GM18517 (cell line): ENCODE measurements around the gene GSE1.
"Not testable (repeated sequence)": the region's sequence is repeated elsewhere in the genome, so short reads cannot be mapped to it uniquely, and the experiment has no call there.

Experiments
- ATAC-seq: cut with Tn5 transposase; IDR thresholded peaks from one replicate; pipeline ENCODE4 v1.9.1; 2021; ENCODE audit warnings: mild to moderate bottlenecking, moderate library complexity; ENCODE audit not compliant: unreplicated experiment

GSE1 gene

DNA sequence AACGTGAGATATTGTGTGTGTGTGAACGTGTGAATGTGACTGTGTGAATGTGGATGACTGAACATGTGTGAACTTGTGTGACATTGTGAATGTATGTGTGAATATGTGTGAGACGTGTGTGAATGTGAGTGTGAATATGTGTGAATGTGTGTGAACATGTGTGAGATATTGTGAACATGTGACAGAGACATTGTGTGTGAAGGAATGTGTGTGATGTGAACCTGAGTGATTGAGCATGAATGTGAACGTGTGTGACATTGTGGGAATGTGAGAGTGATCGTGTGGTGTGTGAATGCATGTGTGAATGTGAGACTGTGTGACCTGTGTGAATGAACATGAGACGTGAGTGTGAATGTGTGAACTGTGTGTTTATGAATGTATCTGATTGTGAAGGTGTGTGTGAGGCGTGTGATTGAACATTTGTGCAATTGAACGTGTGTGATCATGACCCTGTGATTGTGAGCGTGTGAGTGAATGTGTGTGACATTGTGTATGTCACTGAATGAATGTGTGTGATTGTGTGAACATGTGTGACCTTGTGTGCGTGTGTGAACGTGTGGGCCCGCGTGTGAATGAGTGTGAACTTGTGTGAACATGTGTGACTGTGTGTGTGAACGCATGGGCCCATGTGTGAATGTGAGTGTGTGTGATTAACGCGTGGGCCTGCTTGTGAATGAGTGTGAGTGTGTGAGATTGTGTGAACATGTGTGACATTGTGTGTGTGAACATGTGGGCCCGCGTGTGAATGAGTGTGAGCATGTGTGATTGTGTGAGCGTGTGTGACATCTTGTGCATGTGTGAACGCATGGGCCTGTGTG is 23.2 kb upstream of the GSE1 start:
- ATAC-seq, result no peak

DNA sequence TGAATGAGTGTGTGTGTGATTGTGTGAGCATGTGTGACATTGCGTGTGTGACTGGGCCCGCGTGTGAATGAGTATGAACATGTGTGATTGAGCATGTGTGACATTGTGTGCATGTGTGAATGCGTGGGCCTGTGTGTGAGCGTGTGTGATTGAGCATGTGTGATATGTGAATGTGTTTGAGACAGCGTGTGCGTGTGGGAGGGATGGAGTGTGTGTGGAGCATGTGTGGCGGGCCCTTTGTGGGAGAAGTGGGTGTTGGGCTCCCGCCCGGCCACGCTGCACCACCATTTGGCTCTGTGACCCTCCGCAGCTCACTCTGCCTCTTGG is 22.7 kb upstream of the GSE1 start:
- no peak for ATAC-seq

DNA sequence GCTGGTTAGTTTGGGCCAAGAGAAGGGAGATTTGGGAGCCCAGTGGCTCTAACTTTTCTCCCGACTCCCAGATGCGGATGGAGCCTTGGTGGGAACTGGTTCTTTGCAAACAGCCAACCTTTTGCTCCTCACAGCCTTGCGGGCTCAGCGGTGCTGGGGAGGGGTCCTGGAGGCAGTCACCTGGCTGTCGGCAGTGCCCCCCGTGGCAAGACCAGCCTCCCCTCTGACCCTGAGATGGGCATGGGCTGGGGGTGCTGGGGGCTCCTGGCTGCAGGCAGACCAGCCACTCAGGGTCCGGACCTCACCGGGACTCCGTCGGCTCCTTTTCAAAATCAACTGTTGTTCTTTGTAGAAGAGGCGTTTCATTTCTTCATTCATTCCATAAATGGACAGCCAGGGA is 21.7 kb upstream of the GSE1 start:
- ATAC-seq, result no peak

DNA sequence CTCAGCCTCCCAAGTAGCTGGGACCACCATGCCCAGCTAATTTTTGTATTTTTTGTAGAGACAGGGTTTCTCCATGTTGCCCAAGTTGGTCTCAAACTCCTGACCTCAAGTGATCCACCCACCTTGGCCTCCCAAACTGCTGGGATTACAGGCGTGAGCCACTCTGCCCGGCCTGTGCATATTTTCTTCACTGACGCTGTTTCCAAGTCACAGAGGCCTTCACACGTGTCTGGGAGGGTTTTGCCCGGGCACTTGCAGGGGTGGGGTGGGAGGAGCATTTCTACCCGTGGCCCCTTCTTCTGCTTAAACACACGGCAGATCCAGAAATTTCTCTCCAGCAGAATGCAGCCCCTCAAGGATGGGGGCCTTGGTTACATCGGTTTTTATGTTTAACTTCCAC is 20.8 kb upstream of the GSE1 start:
- not testable (repeated sequence) for ATAC-seq

DNA sequence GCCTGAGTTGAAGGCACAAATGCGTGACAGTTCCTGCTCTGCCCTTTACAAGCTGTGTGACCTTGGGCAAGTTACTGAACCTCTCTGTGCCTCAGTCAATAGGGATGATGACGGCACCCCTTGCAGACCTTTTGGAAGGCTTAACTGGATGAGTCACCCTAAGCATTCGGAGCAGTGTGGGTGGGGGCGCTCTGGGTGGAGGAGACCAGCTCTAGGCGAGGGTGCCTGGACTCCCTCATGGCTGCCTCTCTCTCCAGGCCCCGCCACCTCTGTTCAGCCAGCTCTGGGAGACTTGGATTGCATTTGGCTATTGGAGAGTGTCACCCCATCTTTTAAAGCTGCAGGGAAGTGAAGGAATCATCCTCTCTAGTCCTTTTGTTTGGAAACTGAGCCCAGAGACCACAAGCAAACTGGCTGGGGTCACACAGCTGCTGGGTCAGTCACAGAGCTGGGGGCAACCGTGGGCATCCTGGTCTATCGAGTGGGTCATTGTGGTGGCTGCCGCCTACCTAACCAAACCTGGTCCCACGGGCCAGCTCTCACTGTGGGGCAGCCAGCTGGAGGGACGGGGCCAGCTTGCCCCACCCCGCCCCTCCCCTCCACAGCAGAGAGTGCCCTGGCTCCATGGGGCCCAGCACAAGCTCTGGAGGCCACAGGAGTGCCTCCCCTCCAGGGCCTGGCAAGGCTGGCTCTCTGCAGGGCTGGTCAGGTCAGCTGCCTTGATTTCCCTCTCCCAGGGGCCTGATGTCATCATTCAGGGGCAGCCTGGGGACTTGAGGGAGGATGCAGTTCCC is 20.2 kb upstream of the GSE1 start:
- no peak for ATAC-seq

DNA sequence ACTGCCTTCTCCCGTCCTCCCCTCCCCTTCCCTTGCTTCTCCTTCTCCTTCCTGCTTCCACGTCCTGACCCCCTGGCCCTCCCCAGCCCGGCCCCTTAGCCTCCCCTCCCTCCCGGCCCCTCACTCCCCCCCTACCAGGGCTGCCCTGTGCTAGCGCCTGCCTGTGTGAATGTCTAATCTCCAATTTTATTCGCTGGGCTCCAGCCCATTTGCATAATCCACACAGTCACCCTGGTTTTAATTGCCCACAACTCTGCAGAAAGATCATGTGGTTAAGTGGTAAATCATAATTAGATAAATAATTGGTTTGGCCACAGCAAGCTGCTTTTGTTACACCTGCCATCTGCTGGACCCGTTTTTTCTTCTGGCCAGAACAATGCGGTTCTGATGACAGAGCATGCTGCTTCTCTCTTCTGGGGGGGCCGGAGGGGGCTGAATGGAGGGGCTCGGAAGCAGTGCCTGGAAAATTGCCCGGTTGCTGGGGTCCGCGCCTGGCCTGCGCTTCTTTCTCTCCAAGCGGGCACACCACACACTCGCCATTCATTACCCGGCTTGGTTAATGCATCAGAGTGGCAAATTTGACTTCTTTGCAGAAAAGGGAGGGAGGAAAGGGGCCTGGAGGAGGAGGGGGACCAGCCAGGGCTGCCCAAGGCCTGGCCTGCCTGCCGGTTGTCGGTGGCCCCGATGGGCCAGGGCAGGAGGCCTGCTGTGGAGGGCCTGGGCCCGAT is 19.5 kb upstream of the GSE1 start:
- no peak for ATAC-seq

DNA sequence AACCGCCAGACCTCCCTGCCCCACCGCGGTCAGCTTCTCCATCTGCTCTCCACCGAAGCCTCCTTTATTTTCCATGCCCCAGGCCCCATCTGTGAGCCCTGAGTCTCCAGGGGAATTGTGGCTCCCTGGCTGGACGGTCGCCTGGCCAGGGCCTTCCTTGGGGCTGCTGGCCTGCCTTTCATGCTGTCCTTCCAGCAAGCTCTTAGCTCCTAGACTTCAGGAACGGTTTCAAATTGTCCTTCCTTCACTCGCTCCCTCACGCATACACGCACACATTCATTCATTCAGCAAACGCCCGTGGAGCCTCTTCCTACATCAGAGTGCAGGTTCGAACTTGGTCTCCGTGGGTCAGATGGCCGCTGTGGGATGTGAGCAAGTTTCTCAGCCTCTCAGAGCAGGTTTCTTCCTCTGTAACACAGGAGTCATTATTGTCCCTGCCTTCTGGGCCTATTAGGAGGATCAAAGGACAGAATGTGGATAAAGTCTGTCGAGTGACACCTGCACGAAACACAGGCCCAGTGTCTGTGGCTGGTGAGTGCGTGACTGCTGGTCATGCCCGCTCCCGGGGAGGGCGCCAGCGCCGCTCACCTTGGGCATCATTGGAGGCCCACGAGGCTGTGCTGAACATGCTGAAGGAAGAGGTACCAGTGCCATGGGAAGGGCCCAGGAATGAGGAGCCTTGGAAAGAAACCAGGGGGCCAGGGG is 18.7 kb upstream of the GSE1 start:
- no peak for ATAC-seq

DNA sequence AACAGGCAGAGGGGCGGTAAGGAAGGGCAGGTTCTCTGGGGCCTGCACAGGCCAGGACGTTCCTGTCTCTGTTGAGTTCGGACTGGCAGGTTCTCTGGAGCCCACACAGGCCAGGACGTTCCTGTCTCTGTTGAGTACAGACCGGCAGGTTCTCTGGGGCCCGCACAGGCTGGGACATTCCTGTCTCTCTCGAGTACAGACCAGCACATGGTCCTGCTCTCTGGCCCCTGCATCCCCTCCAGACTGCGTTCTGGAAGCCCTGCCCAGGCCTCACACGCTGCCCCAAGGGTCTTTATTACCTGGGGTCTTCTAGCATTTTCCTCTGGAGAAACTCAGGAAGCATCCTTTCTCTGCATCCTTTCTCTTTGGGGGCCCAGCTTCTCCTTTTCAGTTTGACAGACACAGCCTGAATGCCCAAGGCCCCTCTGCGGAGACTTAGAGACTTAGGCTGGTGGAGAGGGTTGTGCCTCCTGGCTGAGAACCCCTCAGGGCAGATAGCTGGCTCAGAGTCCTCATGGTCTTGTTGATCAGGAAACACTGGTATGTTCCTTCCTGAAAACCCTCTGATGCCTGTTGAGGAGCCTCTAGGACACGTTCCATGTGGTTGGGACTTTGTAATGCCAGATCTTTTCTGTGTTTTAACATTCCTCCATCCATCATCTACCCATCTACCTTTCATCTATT is 18.0 kb upstream of the GSE1 start:
- ATAC-seq, result no peak

DNA sequence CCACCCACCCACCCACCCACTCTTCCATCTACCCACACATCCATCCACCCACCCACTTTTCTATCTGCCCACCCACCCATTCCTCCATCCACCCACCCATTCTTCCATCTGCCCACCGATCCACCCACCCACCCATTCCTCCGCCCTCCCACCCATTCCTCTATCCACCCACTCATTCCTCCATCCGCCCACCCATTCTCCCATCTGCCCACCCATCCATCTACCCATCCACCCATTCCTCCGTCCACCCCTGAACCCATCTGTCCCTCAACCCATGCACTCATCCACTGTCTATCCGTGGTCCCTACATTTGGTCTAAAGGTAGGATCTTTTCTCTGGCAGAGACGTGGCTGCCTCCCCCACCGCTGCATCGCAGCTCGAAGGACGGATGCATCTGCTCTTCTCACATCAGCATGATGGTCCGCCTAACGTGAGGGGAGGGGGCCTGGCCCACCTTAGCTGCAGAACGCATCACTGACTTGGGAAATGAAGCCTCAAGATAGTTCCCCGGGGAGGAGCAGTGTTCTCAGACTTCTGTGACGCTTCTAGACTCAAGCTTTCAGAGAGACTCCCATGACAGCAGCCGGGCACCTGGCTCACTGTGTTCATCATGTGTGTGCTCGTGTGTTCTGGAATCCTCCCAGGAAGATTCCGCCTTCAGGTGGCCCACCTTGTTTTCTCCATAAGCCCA is 17.2 kb upstream of the GSE1 start:
- ATAC-seq, result no peak

DNA sequence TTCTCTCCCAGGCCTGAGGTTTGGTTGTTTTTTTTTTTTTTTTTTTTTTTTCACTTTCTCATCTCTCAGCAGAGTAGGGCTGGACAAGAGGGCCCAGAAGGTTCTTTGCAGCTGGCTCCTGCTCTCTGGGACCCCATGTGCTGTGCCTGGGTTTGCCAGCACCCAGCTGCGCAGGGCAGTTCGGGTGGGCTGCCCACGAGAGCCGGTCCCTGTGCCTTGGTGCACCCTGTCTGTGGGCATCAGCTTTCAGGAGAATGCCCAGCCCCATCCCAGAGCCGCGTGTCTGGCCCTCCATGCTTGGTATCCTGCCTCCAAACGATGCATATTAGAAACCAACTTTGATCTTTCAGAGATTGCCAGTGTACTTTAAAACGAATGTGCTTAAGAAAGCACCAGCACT is 15.0 kb upstream of the GSE1 start:
- no peak for ATAC-seq

DNA sequence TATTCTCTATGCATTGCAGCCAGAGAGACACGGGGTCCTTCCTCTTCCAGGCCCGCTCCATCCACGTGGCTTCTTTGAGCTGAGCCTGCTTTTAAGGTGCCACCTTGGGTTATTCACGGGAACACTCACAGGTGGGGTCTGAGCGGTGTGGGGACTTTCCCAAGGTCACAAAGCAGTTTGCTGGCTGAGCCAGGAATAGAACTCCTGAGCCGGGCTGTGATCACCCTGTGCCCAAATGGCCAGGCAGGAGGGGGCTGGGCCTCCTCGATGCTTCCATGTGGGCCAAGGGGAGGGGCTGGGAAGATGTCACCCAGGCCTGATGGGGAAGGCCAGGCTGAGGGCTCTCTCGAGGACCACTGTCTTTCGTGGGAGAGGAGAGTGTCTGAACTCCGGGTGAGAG is 13.0 kb upstream of the GSE1 start:
- no peak for ATAC-seq

DNA sequence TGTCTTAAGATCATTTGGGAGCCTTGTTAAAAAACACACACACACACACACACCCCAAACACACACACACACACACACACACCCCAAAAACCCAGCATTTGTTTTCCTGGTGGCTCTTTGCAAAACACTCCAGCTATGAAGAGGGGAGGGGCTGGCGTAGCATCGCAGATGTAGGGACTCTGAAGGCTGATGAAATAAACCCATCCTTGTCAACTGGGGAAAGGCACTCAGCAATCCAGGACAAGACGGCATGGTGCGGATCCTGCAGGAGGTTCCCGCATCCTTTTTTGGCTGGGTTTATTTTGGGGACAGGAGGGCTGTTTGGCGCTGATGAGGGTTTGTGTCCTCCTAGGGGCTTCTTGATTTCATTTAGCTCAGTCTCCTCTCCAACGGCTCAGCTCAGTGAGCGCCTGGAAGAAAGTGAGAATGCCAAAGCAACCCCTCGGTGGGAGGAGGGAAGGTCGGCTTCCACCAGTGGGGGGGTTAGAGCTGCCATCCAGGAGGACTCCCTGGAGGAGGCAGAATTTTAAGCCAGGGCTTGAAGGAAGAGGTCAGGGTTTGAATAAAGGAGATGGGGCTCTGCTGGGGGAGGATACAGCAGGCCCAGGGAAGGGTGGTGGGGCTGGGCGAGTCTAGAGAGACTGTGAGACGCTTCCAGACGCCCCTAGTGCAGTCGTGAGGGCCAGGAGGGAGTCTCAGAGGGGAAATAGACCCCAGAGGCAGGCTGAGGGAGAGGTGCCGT is 12.4 kb upstream of the GSE1 start:
- no peak for ATAC-seq

DNA sequence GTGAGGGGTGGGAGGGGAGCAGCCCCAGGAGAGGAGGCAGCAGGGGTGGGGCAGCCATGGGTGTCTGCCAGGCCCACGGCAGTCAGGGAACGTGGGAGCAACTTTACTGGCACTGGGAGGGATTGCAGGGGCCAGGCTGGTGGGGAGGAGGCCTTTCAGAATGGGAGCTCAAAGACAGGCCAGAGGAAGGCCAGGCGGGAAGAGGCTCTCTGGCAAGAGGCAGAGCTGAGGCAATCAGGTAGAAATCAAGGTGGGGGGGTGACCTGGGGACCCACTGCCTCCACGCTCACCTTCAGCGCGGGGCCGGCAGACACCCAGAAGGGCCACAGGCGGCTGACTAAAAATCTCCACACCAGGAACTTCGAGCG is 11.9 kb upstream of the GSE1 start:
- no peak for ATAC-seq

DNA sequence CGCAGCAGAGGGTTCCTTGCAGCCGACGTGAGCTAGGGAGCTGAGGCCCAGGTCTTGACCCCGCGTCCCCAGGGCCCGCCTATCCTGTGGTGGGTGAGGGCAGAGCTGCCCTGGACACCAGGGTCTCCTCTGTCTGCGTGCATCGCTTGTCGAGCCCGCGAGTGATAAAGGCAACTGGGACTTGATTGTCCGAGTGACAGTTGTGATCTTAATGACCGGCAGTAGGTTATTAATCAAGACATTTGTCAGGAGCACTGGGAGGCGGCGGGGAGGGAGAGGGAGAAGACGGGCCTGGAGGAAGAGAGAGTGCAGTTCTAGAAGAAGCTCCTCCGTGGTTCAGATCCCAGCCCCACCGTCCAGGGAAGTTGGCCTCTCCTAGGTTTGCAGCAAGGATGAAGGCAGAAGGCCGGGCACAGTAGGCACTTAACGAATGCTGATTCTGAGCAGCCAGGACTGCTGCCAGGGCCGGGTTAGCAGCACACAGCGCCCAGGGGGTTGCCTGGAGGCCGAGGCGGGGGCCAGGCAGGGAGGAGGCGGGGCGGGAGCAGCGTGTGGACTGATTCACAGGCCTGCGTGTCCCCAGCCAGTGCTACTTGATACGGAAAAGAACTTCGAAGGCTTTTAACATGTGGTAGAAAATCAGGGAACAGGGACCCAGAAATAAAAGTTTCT is 11.3 kb upstream of the GSE1 start:
- no peak for ATAC-seq

DNA sequence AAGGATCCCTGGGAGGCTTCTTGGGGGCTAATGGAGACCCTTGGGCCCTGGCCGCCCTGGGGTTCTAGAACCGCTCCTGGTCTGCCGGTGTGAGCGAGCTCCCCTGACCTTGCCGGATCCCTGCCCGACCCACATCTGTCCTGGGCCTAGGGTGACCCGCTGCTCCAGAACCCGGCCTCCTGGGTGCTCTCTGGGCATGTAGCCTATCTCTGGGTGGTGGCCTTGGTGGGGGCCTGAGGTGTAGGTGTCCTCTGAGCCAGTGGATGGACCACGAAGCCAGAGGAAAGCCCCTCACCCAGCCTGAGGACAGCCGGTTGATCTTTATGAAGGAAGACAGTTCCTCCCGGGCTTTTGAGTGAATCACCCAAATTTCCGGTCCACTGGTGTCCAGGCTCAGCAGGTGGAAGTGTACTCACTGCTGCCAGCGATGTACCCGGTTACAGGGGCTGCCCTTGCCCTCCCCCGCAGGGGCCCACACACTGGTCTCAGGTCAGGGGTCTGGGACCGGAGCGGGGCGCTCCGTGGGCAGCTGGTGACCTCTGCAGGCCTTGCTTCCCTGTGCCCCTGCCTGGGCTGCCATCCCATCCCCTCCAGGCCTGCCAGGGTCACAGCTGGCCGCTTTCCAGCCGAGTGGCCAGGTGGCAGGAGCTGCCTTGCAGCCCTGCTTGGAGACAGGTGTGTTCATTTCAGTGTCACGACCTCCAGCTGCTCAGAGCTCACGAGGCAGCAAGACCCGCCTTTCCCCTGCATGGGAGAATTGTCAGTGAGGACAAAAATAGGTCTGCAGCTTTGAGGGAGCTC is 10.5 kb upstream of the GSE1 start:
- ATAC-seq, result peak; percentile 35

DNA sequence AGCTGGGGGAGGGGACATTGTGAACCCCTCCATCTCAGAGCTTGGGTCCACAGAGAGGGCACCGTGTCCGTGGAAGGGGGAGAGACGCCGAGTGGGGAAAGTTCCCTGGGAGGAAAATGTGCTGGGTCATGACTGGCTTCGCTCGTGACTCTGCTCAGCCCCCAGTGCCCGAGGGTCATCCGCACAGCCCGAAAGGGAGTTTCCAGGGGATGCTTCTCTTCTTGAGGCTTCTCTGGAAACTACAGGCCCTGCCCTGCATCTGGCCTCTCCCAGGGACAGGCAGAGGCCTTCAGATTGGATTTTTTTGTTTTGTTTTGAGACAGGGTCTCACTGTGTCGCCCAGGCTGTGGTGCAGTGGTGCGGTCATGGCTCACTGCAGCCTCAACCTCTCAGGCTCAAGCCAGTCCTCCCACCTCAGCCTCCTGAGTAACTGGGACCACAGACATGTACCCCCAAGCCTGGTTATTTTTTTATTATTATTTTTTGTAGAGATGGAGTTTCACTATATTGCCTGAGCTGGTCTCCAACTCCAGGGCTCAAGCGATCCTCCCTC is 9.8 kb upstream of the GSE1 start:
- peak; percentile 34 for ATAC-seq

DNA sequence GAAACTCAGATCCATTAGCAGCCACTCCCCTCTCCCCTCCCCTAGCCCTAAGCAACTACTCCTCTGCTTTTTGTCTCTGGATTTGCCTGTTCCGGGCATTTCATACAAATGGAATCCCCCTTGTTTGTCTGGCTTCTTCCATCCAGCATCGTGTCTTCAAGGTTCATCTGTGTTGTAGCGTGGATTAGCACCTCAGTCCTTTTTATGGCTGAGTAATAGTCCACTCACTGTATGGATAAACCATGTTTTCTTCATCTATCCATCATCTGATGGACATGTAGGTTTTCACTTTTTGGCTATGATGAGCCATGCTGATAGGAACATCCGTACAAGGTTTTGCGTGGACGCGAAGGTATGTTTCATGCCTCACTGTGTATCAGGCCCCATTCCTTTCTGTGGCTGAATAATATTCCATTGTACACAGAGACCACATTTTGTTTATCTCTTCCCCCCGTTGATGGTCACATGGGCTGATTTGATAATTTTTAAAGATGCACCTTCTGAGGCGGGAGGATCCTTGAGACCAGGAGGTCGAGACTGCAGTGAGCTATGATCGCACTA is 8.9 kb upstream of the GSE1 start:
- no peak for ATAC-seq
